PFSK-1 (cell line): ENCODE results near the gene MYMK.

Experiments used
- FOXP2 ChIP-seq: optimal IDR thresholded peaks from 2 replicates; pipeline ENCODE3; 2011; ENCODE audit warnings: borderline replicate concordance, control low read depth, inconsistent platforms; ENCODE audit not compliant: insufficient read depth; ENCODE audit errors: extremely low read length, extremely low read depth
- POLR2AphosphoS5 ChIP-seq: IDR thresholded peaks from 2 replicates; pipeline ENCODE4 v1.6.1; 2012; ENCODE audit warnings: low read depth, mild to moderate bottlenecking, control low read depth, low read length, moderate library complexity
- SIN3A ChIP-seq: IDR thresholded peaks from 2 replicates; pipeline ENCODE4 v1.6.1; 2012; ENCODE audit warnings: mild to moderate bottlenecking, low read length, moderate library complexity, borderline replicate concordance; ENCODE audit not compliant: insufficient read depth
- TAF1 ChIP-seq: IDR thresholded peaks from 2 replicates; pipeline ENCODE4 v1.6.1; 2012; ENCODE audit warnings: low read length, control low read depth, borderline replicate concordance; ENCODE audit not compliant: insufficient read depth
- TF ChIP-seq, protein P1 (sequence below), 2 experiments: IDR thresholded peaks; 2 replicates each; pipeline versions ENCODE4 v1.6.1 to v1.8.0; 2011 to 2012; ENCODE audit warnings: low read depth in 2 of 2, low read length in 2 of 2, control low read depth in 1 of 2, inconsistent platforms in 1 of 2, mild to moderate bottlenecking in 1 of 2, moderate library complexity in 1 of 2; ENCODE audit not compliant: insufficient read depth in 1 of 2

Gene MYMK

DNA sequence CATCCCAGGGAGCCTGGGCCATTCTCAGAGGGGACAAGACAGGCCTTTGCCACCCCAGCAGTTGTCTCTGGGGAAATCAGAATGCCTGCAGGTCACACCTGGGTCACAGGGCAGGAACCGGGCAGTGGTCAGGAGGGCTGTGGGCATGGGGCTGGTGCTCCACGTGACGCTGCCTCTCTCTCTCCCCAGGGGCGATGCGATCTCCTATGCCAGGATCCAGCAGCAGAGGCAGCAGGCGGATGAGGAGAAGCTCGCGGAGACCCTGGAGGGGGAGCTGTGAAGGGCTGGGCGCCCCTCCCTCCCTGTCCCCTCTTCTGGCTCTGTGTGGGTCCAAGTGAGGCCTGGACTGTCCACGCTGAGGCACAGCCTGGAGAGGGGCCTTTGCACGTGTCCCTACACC, 56.4 kb downstream of the MYMK start:
- TF ChIP-seq FOXP2 (no peak), POLR2AphosphoS5 (no peak), TAF1 (no peak), SIN3A (no peak)
- TF ChIP-seq, protein P1, sequence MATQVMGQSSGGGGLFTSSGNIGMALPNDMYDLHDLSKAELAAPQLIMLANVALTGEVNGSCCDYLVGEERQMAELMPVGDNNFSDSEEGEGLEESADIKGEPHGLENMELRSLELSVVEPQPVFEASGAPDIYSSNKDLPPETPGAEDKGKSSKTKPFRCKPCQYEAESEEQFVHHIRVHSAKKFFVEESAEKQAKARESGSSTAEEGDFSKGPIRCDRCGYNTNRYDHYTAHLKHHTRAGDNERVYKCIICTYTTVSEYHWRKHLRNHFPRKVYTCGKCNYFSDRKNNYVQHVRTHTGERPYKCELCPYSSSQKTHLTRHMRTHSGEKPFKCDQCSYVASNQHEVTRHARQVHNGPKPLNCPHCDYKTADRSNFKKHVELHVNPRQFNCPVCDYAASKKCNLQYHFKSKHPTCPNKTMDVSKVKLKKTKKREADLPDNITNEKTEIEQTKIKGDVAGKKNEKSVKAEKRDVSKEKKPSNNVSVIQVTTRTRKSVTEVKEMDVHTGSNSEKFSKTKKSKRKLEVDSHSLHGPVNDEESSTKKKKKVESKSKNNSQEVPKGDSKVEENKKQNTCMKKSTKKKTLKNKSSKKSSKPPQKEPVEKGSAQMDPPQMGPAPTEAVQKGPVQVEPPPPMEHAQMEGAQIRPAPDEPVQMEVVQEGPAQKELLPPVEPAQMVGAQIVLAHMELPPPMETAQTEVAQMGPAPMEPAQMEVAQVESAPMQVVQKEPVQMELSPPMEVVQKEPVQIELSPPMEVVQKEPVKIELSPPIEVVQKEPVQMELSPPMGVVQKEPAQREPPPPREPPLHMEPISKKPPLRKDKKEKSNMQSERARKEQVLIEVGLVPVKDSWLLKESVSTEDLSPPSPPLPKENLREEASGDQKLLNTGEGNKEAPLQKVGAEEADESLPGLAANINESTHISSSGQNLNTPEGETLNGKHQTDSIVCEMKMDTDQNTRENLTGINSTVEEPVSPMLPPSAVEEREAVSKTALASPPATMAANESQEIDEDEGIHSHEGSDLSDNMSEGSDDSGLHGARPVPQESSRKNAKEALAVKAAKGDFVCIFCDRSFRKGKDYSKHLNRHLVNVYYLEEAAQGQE (IDR thresholded peaks at IDR 0.05; ENCODE audit: insufficient read depth in 1 of 2, low read depth in 2 of 2, low read length in 2 of 2) = no peak

DNA sequence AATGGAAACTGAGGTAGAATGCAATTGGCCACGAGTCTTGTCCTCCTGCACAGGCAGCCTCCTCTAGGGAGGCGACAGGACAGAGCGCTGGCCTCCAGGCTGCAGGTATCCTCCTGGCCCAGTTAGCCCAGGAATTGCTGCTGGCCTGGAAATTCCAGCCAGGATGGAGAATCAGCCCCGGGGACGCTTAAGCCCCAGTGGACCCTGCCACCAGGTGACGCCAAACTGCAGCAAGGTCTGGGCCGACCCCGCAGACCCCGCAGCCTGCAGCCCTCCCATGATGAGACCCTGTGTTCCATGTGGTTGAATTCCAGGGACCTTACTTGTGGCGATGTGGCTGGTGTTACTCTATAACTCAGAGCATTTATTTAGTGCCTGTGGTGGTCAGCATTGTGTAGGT, 57.7 kb downstream of the MYMK start:
- TF ChIP-seq FOXP2 (no peak), POLR2AphosphoS5 (no peak), SIN3A (no peak), TAF1 (no peak)
- TF ChIP-seq, protein P1 (IDR thresholded peaks at IDR 0.05; ENCODE audit: insufficient read depth in 1 of 2, low read depth in 2 of 2, low read length in 2 of 2) = no peak

DNA sequence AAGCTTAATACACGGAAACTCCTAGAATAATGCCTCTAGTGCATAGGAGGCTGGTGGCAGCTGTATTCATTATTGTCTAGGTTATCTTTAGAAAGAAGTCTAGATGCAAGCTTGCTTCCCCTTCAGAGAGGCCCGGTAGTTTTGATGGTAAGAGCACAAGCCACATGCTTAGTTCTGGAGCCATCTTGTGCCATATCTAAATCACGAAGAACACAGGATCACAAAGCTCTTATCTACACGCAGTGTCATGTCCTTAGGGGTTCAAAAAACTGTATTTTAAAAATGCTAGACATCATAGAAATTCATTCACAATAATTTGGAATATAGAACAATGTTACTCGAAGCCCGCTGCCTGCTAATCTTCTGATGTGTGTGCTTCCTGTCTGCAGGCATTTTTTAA, 58.8 kb downstream of the MYMK start:
- no peak for TF ChIP-seq TAF1
- TF ChIP-seq SIN3A = no peak
- TF ChIP-seq, protein P1 (IDR thresholded peaks at IDR 0.05; ENCODE audit: insufficient read depth in 1 of 2, low read depth in 2 of 2, low read length in 2 of 2) = no peak
- TF ChIP-seq POLR2AphosphoS5 = no peak
- TF ChIP-seq FOXP2 = no peak

DNA sequence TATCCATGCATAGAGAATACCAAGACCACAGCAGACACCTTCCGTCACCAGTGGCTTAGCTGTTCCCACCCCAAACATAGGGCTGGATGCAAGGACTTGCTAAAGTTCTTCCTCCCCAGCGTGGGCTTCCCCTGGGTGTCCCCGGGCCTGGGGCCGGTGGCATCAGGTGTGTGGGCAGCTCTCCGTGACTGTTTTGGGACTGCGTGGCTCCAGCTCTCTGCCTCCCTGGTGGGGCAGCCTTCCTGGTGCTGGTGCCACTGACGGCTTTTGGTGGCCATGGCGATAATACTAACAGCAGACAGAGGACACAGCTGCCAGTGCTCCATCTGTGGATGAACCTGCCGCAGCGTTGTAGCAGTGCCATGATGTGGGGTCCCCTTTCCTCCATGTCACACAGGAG, 60.1 kb downstream of the MYMK start:
- TF ChIP-seq TAF1 (no peak), POLR2AphosphoS5 (no peak), FOXP2 (no peak), SIN3A (no peak)
- TF ChIP-seq, protein P1 (IDR thresholded peaks at IDR 0.05; ENCODE audit: insufficient read depth in 1 of 2, low read depth in 2 of 2, low read length in 2 of 2) = no peak
